Activated CD8-positive, alpha-beta T cell treated with anti-CD3 and anti-CD28 coated beads, Interleukin-2, amount 10 ng/mL, durations not matched to agents 7 days and 5 days (primary cell): Measurements from ENCODE around the gene WBP1L. TPM values are rescaled to one million over a fixed set of nuclear protein-coding genes. Genes with fewer than 3 reads are reported as not detected.

Source experiments
- ATAC-seq: fragments of 150-1000 bp; cut with Tn5 transposase; one replicate; pipeline ENCODE4 v1.10.0; 2021; ENCODE audit warnings: moderate library complexity
- CTCF ChIA-PET: fragments of 350-600 bp; sonication (Branson Sonifier 250); formaldehyde crosslinking; loops from one replicate; lab custom pipeline; 2021; ENCODE audit warnings: antibody characterized with exemption; lab: Charles Lee
- POLR2A ChIA-PET: fragments of 350-600 bp; sonication (Branson Sonifier 250); formaldehyde crosslinking; loops from one replicate; lab custom pipeline; 2021; ENCODE audit warnings: antibody characterized with exemption; lab: Charles Lee
- DNase-seq: peaks from one replicate; pipeline ENCODE4 v3.0.0-alpha.2; 2020
- H3K27ac Mint-ChIP-seq: one replicate; pipeline ENCODE4 v1.8.0; 2021; ENCODE audit warnings: mild to moderate bottlenecking, mixed read lengths
- H3K27me3 Mint-ChIP-seq: one replicate; pipeline ENCODE4 v1.8.0; 2021; ENCODE audit warnings: low read depth, mixed read lengths
- H3K36me3 Mint-ChIP-seq: one replicate; pipeline ENCODE4 v1.8.0; 2021; ENCODE audit warnings: low read depth, mixed read lengths
- H3K4me1 Mint-ChIP-seq: one replicate; pipeline ENCODE4 v1.8.0; 2021; ENCODE audit warnings: low read depth, mixed read lengths
- H3K4me3 Mint-ChIP-seq: one replicate; pipeline ENCODE4 v1.8.0; 2021; ENCODE audit warnings: mild to moderate bottlenecking, mixed read lengths
- H3K9me3 Mint-ChIP-seq: one replicate; pipeline ENCODE4 v1.8.0; 2022; ENCODE audit warnings: mixed read lengths; ENCODE audit not compliant: insufficient read depth
- total RNA-seq, 2 experiments: library from RNA; stranded (reverse); gene quantifications; one replicate each; pipeline ENCODE4 v1.2.3, GENCODE V29; 2021

Gene WBP1L
- total RNA-seq, 2 experiments from 2014 or later = 25.7 to 25.9 TPM

DNA sequence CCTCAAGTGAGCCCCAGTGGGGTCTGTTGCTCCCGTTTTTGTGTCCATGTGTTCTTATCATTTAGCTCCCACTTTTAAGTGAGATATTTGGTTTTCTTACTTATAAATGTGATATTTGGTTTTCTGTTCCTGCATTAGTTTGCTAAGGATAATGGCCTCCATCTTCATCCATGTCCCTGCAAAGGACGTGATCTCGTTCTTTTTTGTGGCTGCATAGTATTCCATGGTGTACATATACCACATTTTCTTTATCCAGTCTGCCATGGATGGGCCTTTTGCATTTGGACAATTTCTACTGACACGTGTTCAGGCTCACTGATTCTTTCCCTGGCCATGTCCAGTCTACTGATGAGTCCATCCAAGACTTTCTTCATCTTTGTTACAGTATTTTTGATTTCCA lies 19.8 kb upstream of the WBP1L start:
- Mint-ChIP-seq H3K36me3 (peaks cover 43% of the 10 kb centered on the region), H3K27ac (no peak overlapping the region), H3K4me3 (no peak overlapping the region), H3K4me1 (peaks cover 23% of the 10 kb centered on the region), H3K27me3 (no peaks in the 10 kb centered on the region), H3K9me3 (no peaks in the 10 kb centered on the region)
- ATAC-seq (no peak), DNase-seq (no peak)
- CTCF ChIA-PET = interaction anchor here (1.1 kb wide), 1 partner anchor 178 kb away, joined by 4 read pairs; no protein-coding TSS in a partner anchor
- POLR2A ChIA-PET = no interaction called here

DNA sequence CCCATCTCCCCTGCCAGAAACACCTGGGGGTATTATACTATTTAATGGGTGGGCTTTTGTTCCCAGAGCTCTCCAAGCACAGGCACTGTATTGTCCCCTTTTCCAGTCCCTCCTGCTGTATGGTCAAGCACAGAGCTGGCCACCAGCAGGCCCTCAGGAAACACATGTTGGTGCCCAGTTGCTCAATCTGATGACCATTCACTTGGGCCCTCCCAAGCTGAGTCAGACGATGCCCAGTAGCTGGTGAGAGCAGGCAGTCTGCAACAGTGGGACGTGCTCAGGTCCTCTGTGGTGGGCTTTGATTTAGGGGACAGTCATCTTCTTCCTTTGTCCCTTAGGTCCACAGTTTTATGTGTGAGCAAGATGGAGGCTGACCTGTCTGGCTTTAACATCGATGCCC lies 17.5 kb upstream of the WBP1L start:
- H3K36me3 Mint-ChIP-seq = peaks cover 42% of the 10 kb centered on the region
- CTCF ChIA-PET = interaction anchor here (1.2 to 3.0 kb wide), 3 partner anchors 13 to 175 kb away, joined by 4 to 25 read pairs (median 13); partner anchors contain the start of genes ARL3 and SFXN2
- POLR2A ChIA-PET = no interaction called here
- peaks cover 19% of the 10 kb centered on the region for H3K4me1 Mint-ChIP-seq
- ATAC-seq (no peak), DNase-seq (no peak)
- H3K9me3 Mint-ChIP-seq = no peaks in the 10 kb centered on the region
- no peaks in the 10 kb centered on the region for H3K27me3 Mint-ChIP-seq
- no peak overlapping the region for H3K27ac Mint-ChIP-seq
- no peak overlapping the region for H3K4me3 Mint-ChIP-seq

- CTCF ChIA-PET = interaction anchor here (1.0 to 3.0 kb wide), 7 partner anchors 14 to 225 kb away, joined by 3 to 25 read pairs (median 5); partner anchors contain the start of genes ACTR1A, ARL3, SFXN2 and WBP1L
- Mint-ChIP-seq H3K27me3 (no peaks in the 10 kb centered on the region), H3K27ac (peak overlapping the region; percentile 2), H3K4me1 (peaks cover 14% of the 10 kb centered on the region), H3K36me3 (peaks cover 38% of the 10 kb centered on the region), H3K9me3 (no peaks in the 10 kb centered on the region), H3K4me3 (no peak overlapping the region)
- no peak for DNase-seq
- no peak for ATAC-seq
- POLR2A ChIA-PET = no interaction called here
Observed at GRCh38 chr10:102727037-102727818, 16.5 kb upstream of the WBP1L start.

DNA sequence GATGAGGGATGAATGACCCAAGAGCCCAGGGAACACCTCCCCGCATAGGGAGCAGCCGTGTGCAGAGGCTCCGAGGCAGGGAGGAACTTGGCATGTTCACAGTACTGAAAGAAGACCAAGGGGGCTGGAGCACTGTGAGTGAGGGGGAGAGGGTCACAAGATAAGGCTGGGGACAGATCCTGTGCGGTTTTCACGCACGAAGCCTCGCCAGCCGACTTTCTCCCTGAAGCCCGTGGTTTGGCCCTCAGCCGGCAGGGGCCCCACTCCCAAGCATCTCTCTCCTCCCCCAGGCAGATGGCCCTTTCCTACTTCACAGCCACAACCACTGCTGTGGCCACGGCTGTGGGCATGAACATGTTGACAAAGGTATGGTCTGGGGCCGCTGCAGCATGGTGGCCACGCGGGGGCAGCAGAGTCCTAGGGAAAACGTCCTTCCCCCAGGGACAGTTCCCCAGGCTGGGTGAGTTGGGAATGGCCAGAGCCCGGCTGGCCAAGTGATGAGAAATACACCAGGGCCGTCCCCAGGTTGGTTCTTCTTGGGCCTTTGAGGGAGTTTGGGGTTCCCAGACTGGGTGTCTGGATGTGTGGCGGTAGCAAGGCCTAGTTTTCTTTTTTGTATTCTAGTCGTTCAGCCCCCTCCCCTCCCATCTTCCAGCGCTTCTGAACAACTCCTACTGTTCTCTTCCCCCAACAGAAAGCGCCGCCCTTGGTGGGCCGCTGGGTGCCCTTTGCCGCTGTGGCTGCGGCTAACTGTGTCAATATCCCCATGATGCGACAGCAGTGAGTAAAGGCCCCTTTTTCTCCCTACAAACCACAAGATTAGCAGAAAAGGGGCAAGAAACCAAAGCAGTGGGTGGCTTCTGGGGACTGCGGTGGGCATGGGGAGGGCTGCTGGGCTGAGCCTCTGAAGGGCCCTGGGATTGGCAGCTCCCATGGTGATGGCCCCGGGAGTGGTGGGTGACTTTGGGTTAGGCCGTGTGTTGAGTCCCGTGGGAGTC lies 14.4 kb upstream of the WBP1L start:
- H3K27ac Mint-ChIP-seq = peak overlapping the region; percentile 66

DNA sequence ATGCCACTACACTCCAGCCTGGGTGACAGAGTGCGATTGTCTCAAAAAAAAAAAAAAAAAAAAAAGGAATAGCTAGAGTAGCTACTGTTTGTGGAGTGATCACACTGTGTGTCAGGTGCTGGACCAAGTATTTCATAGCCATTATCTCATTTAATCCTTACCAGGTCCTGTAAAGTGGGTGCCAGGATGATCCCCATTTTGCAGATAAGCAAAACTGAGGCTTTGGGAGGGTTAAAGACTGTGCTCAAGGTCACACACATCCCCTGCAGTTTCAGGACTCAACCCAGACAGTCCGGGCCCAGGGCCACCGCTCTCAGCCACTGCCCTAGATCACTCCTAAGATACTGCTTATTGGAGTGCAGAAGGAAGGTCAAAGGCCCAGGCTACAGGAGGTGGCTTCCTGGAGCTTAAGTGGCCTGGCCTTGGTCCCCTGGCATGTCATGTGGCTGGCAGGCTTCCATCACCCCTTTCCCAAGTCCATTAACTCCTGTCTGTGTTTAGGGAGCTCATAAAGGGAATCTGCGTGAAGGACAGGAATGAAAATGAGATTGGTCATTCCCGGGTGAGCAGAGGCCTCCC lies 12.4 kb upstream of the WBP1L start:
- ChIA-PET POLR2A (no interaction called here), CTCF (interaction anchor here (1.3 to 1.4 kb wide), 2 partner anchors 10 to 171 kb away, joined by 3 read pairs; no protein-coding TSS in a partner anchor)
- Mint-ChIP-seq H3K4me1 (peaks cover 14% of the 10 kb centered on the region), H3K27me3 (no peaks in the 10 kb centered on the region), H3K36me3 (peaks cover 29% of the 10 kb centered on the region), H3K4me3 (no peak overlapping the region), H3K9me3 (no peaks in the 10 kb centered on the region), H3K27ac (no peak overlapping the region)
- DNase-seq (no peak), ATAC-seq (no peak)

More for the DNA sequence above, 14.4 kb upstream of the WBP1L start:
- Mint-ChIP-seq H3K9me3 (no peaks in the 10 kb centered on the region), H3K27me3 (no peaks in the 10 kb centered on the region), H3K36me3 (peaks cover 38% of the 10 kb centered on the region), H3K4me1 (peaks cover 14% of the 10 kb centered on the region), H3K4me3 (no peak overlapping the region)
- ChIA-PET CTCF (interaction anchor here (1.0 to 3.0 kb wide), 3 partner anchors 16 to 173 kb away, joined by 8 to 25 read pairs (median 13); partner anchors contain the start of genes ARL3 and SFXN2), POLR2A (no interaction called here)
- DNase-seq (peak; percentile 73), ATAC-seq (peak; percentile 88)

- ChIA-PET CTCF (interaction anchor here (0.5 to 1.0 kb wide), 2 partner anchors 164 to 169 kb away, joined by 3 read pairs; no protein-coding TSS in a partner anchor), POLR2A (interaction anchor here (0.8 to 1.0 kb wide), 2 partner anchors 13 to 18 kb away, joined by 3 to 4 read pairs; partner anchors contain the start of gene SFXN2)
- Mint-ChIP-seq H3K4me3 (no peak overlapping the region), H3K27ac (no peak overlapping the region), H3K27me3 (no peaks in the 10 kb centered on the region), H3K9me3 (no peaks in the 10 kb centered on the region), H3K4me1 (peaks cover 13% of the 10 kb centered on the region), H3K36me3 (peaks cover 17% of the 10 kb centered on the region)
- DNase-seq (no peak), ATAC-seq (no peak)
Observed at GRCh38 chr10:102732661-102733060, 11.1 kb upstream of the WBP1L start.

GRCh38 chr10:102735065-102735562 lies 8.6 kb upstream of the WBP1L start:
- Mint-ChIP-seq H3K9me3 (no peaks in the 10 kb centered on the region), H3K4me3 (no peak overlapping the region), H3K27ac (no peak overlapping the region), H3K4me1 (no peaks in the 10 kb centered on the region), H3K36me3 (peaks cover 8% of the 10 kb centered on the region), H3K27me3 (no peaks in the 10 kb centered on the region)
- ChIA-PET CTCF (no interaction called here), POLR2A (interaction anchor here (1.7 kb wide), 1 partner anchor 8 kb away, joined by 4 read pairs; the partner anchor contains the start of gene WBP1L)
- ATAC-seq (no peak), DNase-seq (no peak)

- ChIA-PET POLR2A (no interaction called here), CTCF (interaction anchor here (1.3 to 1.9 kb wide), 2 partner anchors 14 to 24 kb away, joined by 5 to 7 read pairs; partner anchors contain the start of genes ARL3 and SFXN2)
- Mint-ChIP-seq H3K4me3 (no peak overlapping the region), H3K9me3 (peaks cover 4% of the 10 kb centered on the region), H3K4me1 (peaks cover 15% of the 10 kb centered on the region), H3K36me3 (peaks cover 11% of the 10 kb centered on the region), H3K27ac (no peak overlapping the region), H3K27me3 (no peaks in the 10 kb centered on the region)
- DNase-seq (no peak), ATAC-seq (no peak)
Observed at GRCh38 chr10:102738692-102739121, 5.0 kb upstream of the WBP1L start.

DNA sequence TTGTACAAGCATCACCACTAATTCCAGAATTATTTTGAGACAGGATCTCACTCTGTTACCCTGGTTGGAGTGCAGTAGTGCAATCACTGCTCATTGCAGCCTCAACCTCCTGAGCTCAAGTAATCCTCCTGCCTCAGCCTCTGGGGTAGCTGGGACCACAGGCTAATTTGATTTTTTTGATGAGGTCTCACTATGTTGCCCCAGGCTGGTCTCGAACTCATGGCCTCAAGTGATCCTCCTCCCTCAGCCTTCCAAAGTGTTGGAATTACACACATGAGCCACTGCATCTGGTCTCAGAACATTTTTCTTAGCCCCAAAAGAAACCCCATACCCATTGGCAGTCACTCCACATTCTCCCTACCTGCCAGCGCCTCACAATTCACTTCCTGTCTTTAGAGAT lies 3.5 kb upstream of the WBP1L start:
- no peak overlapping the region for H3K4me3 Mint-ChIP-seq
- peaks cover 4% of the 10 kb centered on the region for H3K9me3 Mint-ChIP-seq
- peaks cover 8% of the 10 kb centered on the region for H3K36me3 Mint-ChIP-seq
- H3K4me1 Mint-ChIP-seq = peaks cover 22% of the 10 kb centered on the region
- POLR2A ChIA-PET = no interaction called here
- H3K27ac Mint-ChIP-seq = no peak overlapping the region
- CTCF ChIA-PET = interaction anchor here (1.5 to 2.1 kb wide), 2 partner anchors 14 to 18 kb away, joined by 3 to 9 read pairs; no protein-coding TSS in a partner anchor
- ATAC-seq (no peak), DNase-seq (no peak)
- no peaks in the 10 kb centered on the region for H3K27me3 Mint-ChIP-seq

DNA sequence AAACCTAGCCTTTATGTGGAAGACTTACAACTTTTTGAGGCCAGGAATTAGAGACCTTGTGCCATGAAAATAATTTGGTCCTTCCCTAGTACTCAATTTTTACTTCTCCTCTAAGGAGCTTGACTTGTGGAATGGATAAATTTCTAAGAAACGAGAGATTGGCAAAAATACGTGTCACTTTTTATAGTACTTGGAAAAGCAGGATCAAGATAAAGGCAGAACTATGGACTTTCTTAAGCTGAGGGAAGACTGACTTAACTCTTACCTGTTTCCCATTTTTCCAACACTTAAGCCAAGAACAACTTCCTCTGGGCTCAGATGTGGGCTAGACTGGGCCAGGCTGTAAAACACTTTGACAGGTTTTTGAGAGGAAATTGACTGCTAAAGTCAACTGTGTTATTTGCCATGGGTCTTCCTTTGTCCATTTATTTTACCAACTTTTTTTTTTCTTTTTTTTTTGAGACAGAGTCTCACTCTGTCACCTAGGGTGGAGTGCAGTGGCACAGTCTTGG lies 2.0 kb upstream of the WBP1L start:
- H3K4me1 Mint-ChIP-seq = peaks cover 37% of the 10 kb centered on the region
- H3K9me3 Mint-ChIP-seq = peaks cover 4% of the 10 kb centered on the region
- peaks cover 10% of the 10 kb centered on the region for H3K36me3 Mint-ChIP-seq
- H3K27ac Mint-ChIP-seq = no peak overlapping the region
- DNase-seq (no peak), ATAC-seq (no peak)
- H3K27me3 Mint-ChIP-seq = no peaks in the 10 kb centered on the region
- CTCF ChIA-PET = interaction anchor here (1.2 to 4.0 kb wide), 4 partner anchors 10 to 27 kb away, joined by 3 to 23 read pairs (median 12); partner anchors contain the start of genes ARL3 and SFXN2
- H3K4me3 Mint-ChIP-seq = no peak overlapping the region
- POLR2A ChIA-PET = no interaction called here
